ENCODE measurements around the gene ACBD6. TPM values are rescaled to one million over a fixed set of nuclear protein-coding genes. Genes with fewer than 3 reads are reported as not detected.
A peak's percentile ranks its signal among the peaks of the same experiment; 100 is the strongest.

Gene ACBD6
- total and polyA plus RNA-seq, 4 donors, result 8.3 to 17.3 (median 14.0) TPM

- 26% methylated on average over 10 of the region's 10 CpGs for WGBS
Observed at GRCh38 chr1:180482425-180483275, 19.7 kb downstream of the ACBD6 start.

GRCh38 chr1:180470031-180470430 lies 32.3 kb downstream of the ACBD6 start:
- no peaks in the 10 kb centered on the region for H3K27me3 ChIP-seq (ENCODE audit: control insufficient read depth in 4 of 4, insufficient read depth in 4 of 4, low read length in 3 of 4)
- 98% methylated on average over 1 of the region's 1 CpG for WGBS
- no peak overlapping the region for H3K4me3 ChIP-seq (ENCODE audit: low read depth in 1 of 3, low read length in 3 of 3)
- DNase-seq (ENCODE audit: low spot score), result no peak
- H3K9me3 ChIP-seq (ENCODE audit: control insufficient read depth in 4 of 4, low read length in 3 of 4), result no peaks in the 10 kb centered on the region
- H3K4me1 ChIP-seq (ENCODE audit: control insufficient read depth in 4 of 4, insufficient read depth in 4 of 4, low read length in 3 of 4), result peaks cover 0 to 3% (median 0%) of the 10 kb centered on the region in 4 donors
- no peak overlapping the region for H3K27ac ChIP-seq (ENCODE audit: low read depth in 1 of 2, low read length in 2 of 2)
- H3K9ac ChIP-seq (ENCODE audit: low read depth in 1 of 2, low read length in 2 of 2), result no peak overlapping the region
- no peaks in the 10 kb centered on the region for H3K36me3 ChIP-seq (ENCODE audit: control insufficient read depth in 4 of 4, insufficient read depth in 3 of 4, low read depth in 1 of 4, low read length in 3 of 4)
- TF ChIP-seq MAX (IDR thresholded peaks at IDR 0.05) (no peak), JUND (IDR thresholded peaks at IDR 0.05) (no peak), REST (IDR thresholded peaks at IDR 0.05) (no peak), HNF4G (IDR thresholded peaks at IDR 0.05) (no peak), ATF3 (IDR thresholded peaks at IDR 0.05) (no peak), YY1 (IDR thresholded peaks at IDR 0.05) (no peak), CTCF (IDR thresholded peaks at IDR 0.05; ENCODE audit: low read depth, low read length, missing input control) (no peak), FOXA1 (IDR thresholded peaks at IDR 0.05) (no peak), GABPA (IDR thresholded peaks at IDR 0.05 in 1 of 2, conservative IDR thresholded peaks at IDR 0.05 in 1 of 2) (no peak), EGR1 (IDR thresholded peaks at IDR 0.05; ENCODE audit: low read depth in 2 of 2) (no peak), ZBTB33 (IDR thresholded peaks at IDR 0.05) (no peak), RAD21 (IDR thresholded peaks at IDR 0.05) (no peak), RXRA (IDR thresholded peaks at IDR 0.05) (no peak), TAF1 (conservative IDR thresholded peaks at IDR 0.05) (no peak), FOXA2 (IDR thresholded peaks at IDR 0.05) (no peak)

More at GRCh38 chr1:180482425-180483275, 19.7 kb downstream of the ACBD6 start:
- no peak for TF ChIP-seq NR2F2 (IDR thresholded peaks at IDR 0.05)
- TF ChIP-seq RAD21 (IDR thresholded peaks at IDR 0.05), result peak; percentile 58 to 75
- peak in 1 of 2 donors; percentile 22 for TF ChIP-seq HNF4A (conservative IDR thresholded peaks at IDR 0.05)
- TF ChIP-seq CTCF (IDR thresholded peaks at IDR 0.05; ENCODE audit: low read depth, low read length, missing input control), result peak; percentile 64
- DNase-seq (ENCODE audit: low spot score), result no peak
- Histone ChIP-seq H3K9ac (ENCODE audit: low read depth in 1 of 2, low read length in 2 of 2) (no peak overlapping the region), H3K4me3 (ENCODE audit: low read depth in 1 of 3, low read length in 3 of 3) (no peak overlapping the region), H3K27me3 (ENCODE audit: control insufficient read depth in 4 of 4, insufficient read depth in 4 of 4, low read length in 3 of 4) (no peaks in the 10 kb centered on the region), H3K9me3 (ENCODE audit: control insufficient read depth in 4 of 4, low read length in 3 of 4) (no peaks in the 10 kb centered on the region), H3K36me3 (ENCODE audit: control insufficient read depth in 4 of 4, insufficient read depth in 3 of 4, low read depth in 1 of 4, low read length in 3 of 4) (peaks cover 0 to 3% (median 1%) of the 10 kb centered on the region in 4 donors), H3K27ac (ENCODE audit: low read depth in 1 of 2, low read length in 2 of 2) (no peak overlapping the region), H3K4me1 (ENCODE audit: control insufficient read depth in 4 of 4, insufficient read depth in 4 of 4, low read length in 3 of 4) (no peaks in the 10 kb centered on the region)

Data from liver (tissue), 9 donors.